Osteocyte (in vitro differentiated cells): ENCODE results near the gene ABCG2. TPM values are rescaled to one million over a fixed set of nuclear protein-coding genes. Genes with fewer than 3 reads are reported as not detected.

Experiments used
- DNase-seq: peaks from one replicate; pipeline ENCODE4 v3.0.0; 2021; ENCODE audit warnings: mixed read lengths; ENCODE audit not compliant: unreplicated experiment; ENCODE audit errors: extremely low spot score
- H3K27ac Mint-ChIP-seq: one replicate; pipeline ENCODE4 v1.8.0; 2021; ENCODE audit warnings: mild to moderate bottlenecking, mixed read lengths; ENCODE audit not compliant: unreplicated experiment
- H3K27me3 Mint-ChIP-seq: one replicate; pipeline ENCODE4 v1.8.0; 2021; ENCODE audit warnings: mixed read lengths; ENCODE audit not compliant: unreplicated experiment
- H3K36me3 Mint-ChIP-seq: one replicate; pipeline ENCODE4 v1.8.0; 2021; ENCODE audit warnings: mixed read lengths; ENCODE audit not compliant: unreplicated experiment
- H3K4me1 Mint-ChIP-seq: one replicate; pipeline ENCODE4 v1.8.0; 2021; ENCODE audit warnings: mixed read lengths; ENCODE audit not compliant: unreplicated experiment
- H3K4me3 Mint-ChIP-seq: one replicate; pipeline ENCODE4 v1.8.0; 2021; ENCODE audit warnings: mild to moderate bottlenecking, moderate library complexity, mixed read lengths; ENCODE audit not compliant: unreplicated experiment
- H3K9me3 Mint-ChIP-seq: one replicate; pipeline ENCODE4 v1.8.0; 2021; ENCODE audit warnings: mixed read lengths; ENCODE audit not compliant: unreplicated experiment
- CTCF ChIP-seq: fragments of 200-600 bp; sonication (generic); IDR thresholded peaks from 2 replicates; pipeline ENCODE4 v1.5.0; 2021; ENCODE audit warnings: antibody characterized with exemption, mild to moderate bottlenecking, moderate library complexity
- total RNA-seq: library from RNA; stranded (reverse); gene quantifications from 2 replicates; pipeline ENCODE4 v1.2.1, GENCODE V29; 2021

The ABCG2 gene
- total RNA-seq, 1 donor from 2014 or later, result 0.24 TPM

GRCh38 chr4:88040707-88041106 is 117.7 kb downstream of the ABCG2 start:
- H3K4me1 Mint-ChIP-seq, result no peaks in the 10 kb centered on the region
- no peak for DNase-seq
- H3K4me3 Mint-ChIP-seq, result no peak overlapping the region
- no peak overlapping the region for H3K27ac Mint-ChIP-seq
- no peaks in the 10 kb centered on the region for H3K27me3 Mint-ChIP-seq
- peaks cover 53% of the 10 kb centered on the region for H3K36me3 Mint-ChIP-seq
- H3K9me3 Mint-ChIP-seq, result no peaks in the 10 kb centered on the region
- no peak for TF ChIP-seq CTCF

Other genes with a start within 250 kb of the ABCG2 start
- 5.6 and 6.5 TPM in 2 replicates for gene SPP1, start 182.9 kb downstream of the ABCG2 start, total RNA-seq
- 54.2 and 54.7 TPM in 2 replicates for gene PKD2, start 151.0 kb downstream of the ABCG2 start, total RNA-seq
- 11.9 and 15.9 TPM in 2 replicates for gene PPM1K, start 125.9 kb upstream of the ABCG2 start, total RNA-seq
- gene HERC6, start 220.2 kb upstream of the ABCG2 start, total RNA-seq, result 2.3 and 2.8 TPM in 2 replicates